ENCODE results near the gene ELAVL1.

DNA sequence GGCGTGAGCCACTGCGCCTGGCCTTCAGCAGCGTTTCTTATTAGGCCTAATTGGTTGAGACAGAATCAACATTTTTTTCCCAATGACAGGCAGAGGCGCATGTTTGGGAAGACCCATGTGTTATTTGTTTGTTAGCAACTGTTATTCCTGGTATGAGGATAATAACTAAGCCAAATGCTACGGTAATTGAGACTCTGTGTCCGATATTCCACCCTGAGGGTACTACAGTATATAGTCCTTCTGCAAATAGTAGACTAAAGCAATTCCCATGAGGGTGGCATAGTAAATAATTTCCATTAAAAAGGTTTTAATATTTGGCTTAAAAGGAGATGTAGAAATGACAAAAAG lies 28.7 kb upstream of the ELAVL1 start:
- TF ChIP-seq CTCF (IDR thresholded peaks at IDR 0.05) (no peak), POLR2A (IDR thresholded peaks at IDR 0.05) (no peak), EP300 (IDR thresholded peaks at IDR 0.05) (no peak), POLR2AphosphoS5 (IDR thresholded peaks at IDR 0.05) (no peak)
